Tibial nerve (tissue), 4 donors: ENCODE results near the gene MFAP3L.

Experiments used
- EP300 ChIP-seq, 2 donors: sonication (generic); formaldehyde crosslinking; IDR thresholded peaks; one replicate each; pipeline ENCODE4 v1.6.1; 2017; ENCODE audit warnings: antibody characterized with exemption in 2 of 2, mild to moderate bottlenecking in 1 of 2
- POLR2A ChIP-seq, 2 donors: fragments of 450-650 bp; IDR thresholded peaks; one replicate each; pipeline ENCODE4 v1.6.1; 2017; ENCODE audit warnings: antibody characterized with exemption in 2 of 2, mild to moderate bottlenecking in 2 of 2, moderate library complexity in 2 of 2
- TF ChIP-seq, protein P1 (sequence below), 5 experiments: fragments of 200-600 bp in 3 of 5; fragments of 450-650 bp in 2 of 5; sonication (generic) in 3 of 5; IDR thresholded peaks; one replicate each; pipeline ENCODE4 v1.5.1; 2016 to 2019; ENCODE audit warnings: antibody characterized with exemption in 5 of 5, mild to moderate bottlenecking in 3 of 5, moderate library complexity in 2 of 5

DNA sequence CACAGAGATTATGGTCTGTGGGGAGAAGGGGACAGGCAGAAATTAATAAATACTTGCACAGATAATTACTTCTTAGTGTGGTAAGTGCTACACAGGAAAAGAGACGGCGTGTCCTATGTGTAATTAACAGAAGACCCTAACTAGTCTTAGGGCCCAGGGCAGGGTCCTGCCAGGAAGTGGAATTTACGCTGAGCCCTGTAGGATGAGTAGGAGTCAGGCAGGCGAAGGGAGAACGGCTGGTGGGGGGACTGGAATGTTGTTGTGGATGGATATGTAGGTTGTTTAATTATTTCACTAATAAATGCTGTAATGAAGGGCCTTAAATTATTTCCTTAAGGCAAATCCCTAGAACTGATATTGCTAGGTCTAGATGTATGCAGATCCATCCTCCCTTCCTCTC lies 26.7 kb upstream of the MFAP3L start:
- TF ChIP-seq POLR2A (IDR thresholded peaks at IDR 0.05) (no peak), EP300 (IDR thresholded peaks at IDR 0.05) (no peak)
- TF ChIP-seq, protein P1, sequence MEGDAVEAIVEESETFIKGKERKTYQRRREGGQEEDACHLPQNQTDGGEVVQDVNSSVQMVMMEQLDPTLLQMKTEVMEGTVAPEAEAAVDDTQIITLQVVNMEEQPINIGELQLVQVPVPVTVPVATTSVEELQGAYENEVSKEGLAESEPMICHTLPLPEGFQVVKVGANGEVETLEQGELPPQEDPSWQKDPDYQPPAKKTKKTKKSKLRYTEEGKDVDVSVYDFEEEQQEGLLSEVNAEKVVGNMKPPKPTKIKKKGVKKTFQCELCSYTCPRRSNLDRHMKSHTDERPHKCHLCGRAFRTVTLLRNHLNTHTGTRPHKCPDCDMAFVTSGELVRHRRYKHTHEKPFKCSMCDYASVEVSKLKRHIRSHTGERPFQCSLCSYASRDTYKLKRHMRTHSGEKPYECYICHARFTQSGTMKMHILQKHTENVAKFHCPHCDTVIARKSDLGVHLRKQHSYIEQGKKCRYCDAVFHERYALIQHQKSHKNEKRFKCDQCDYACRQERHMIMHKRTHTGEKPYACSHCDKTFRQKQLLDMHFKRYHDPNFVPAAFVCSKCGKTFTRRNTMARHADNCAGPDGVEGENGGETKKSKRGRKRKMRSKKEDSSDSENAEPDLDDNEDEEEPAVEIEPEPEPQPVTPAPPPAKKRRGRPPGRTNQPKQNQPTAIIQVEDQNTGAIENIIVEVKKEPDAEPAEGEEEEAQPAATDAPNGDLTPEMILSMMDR (IDR thresholded peaks at IDR 0.05): no peak
